GM18909 (cell line): ENCODE results near the gene MAML3.

Experiments used
- ATAC-seq: cut with Tn5 transposase; IDR thresholded peaks from one replicate; pipeline ENCODE4 v1.9.1; 2021; ENCODE audit warnings: mild to moderate bottlenecking; ENCODE audit not compliant: unreplicated experiment, poor library complexity

Gene MAML3

DNA sequence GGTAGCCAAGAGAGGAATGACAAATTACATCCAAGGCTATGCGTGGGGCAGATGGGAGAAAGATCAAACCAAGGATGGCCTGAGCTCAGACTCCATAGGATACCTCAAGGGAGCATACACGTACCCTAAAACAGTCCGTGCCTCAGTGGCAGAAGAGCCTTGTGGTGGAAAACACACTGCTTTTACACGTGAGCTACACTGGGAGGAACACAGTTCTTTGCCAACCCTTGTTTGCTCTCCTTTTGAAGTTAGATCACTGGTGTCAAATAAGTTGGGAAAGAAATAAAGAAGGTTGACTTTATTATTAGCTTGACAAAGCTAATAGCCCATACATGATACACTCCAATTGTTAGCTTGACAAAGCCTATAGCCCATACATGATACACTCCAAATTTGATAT lies 346.5 kb downstream of the MAML3 start:
- ATAC-seq, result no peak

DNA sequence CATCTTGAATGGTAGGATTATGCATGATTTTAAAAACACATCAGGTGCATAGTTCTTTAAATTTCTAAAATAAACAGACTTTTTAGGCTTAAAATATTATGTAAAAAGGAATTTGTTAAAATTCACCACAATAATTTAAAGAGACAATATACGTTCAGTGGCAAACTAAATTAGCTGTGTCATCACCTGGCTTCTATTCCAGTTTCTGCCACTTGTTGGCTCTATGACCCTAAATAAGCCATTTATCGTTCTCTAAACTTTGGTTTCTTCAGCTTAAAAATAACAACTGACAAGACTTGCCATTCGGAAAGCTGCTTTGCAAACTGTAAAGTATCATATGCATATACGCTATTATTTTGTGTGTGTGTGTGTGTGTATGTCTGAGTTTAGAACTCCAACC lies 347.1 kb downstream of the MAML3 start:
- no peak for ATAC-seq

DNA sequence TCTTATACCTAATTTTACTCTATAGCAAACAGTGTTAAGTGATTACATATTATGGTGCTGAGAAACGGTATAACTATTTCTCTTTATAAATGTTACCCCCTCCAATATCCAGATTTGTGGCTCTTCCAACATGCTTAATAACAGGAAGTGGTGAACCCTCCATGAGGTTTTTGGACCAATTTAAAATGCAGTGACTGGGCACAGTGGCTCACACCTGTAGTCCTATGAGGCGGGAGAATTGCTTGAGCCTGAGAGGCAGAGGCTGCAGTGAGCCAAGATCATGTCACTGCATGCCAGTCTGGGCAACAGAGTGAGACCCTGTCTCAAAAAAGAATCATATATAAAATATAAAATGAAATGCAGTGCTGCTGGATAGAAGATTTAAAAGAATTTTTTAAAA lies 351.1 kb downstream of the MAML3 start:
- ATAC-seq, result no peak

DNA sequence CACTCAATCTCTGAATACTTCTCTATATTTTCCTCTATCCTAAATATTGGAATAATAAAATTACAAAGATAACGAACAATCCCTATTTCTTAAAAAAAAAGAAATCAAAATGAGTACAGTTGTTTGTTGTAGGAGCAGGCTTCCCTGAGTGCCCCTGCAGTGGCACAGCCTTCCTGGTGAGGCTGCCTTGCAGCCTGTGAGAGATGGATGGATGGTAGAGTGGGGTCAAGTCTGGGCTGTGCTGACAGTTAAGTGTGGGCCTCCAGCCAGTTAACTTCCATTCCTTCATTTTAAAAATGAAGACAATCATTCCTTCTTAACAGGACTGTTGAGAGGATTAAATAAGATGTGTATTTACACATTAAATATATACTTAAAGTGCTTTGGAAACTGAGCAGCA lies 351.5 kb downstream of the MAML3 start:
- no peak for ATAC-seq

DNA sequence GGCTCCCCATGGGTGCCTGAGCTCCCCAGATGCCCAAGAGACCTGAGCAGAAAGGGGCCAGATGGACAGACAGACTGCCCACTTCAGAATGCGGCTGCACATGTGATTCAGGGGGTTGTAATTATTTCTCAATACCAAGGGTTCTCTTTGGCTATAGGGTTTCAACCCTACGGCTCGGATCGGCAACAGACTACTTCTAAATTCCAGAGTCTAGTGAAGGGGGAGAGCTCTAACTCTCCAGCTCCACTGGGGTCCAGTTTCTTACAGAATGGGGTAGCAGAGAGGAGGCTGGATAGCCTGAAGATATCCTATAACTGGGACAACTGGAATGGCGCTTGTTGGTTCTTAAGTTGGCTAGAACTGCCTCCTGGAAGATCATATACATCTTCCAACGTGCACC lies 352.1 kb downstream of the MAML3 start:
- ATAC-seq, result no peak

DNA sequence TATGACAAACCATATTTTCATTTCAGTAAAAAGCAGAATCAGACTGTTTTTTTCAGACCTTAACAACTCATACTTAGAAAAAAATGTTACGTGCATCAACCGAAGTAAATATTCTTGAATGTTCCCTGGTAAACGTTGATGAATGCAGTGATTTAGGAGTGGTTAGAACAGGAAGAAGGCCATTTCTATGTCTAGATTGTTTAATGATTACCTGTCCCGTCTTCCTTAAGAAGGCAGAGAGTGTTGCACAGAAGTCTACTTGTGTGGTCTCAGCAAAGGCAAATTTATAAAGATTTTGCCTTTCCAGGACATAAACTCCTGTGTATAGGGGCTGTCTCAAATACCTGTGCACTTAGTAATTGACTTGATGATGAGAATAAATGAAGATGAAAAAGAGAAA lies 353.9 kb downstream of the MAML3 start:
- ATAC-seq, result no peak

DNA sequence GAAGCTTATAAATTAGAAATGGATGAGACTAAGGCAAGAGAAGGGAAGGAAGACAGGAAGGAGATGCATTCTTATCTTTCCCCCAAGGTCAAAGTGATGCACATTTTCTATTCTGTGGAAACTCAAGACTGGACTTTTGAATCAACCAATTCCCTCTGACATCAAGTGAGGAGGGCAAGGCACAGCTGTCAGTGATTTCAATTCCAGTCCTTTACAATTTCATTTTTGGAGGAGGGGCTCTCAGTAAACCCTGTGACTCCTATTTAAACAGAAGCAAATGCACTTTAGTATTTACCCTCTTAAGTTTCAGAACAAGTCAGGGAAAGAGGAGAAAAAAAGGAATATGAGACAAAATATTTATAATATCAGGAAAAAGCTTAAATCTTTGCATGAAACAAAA lies 354.4 kb downstream of the MAML3 start:
- ATAC-seq, result no peak

DNA sequence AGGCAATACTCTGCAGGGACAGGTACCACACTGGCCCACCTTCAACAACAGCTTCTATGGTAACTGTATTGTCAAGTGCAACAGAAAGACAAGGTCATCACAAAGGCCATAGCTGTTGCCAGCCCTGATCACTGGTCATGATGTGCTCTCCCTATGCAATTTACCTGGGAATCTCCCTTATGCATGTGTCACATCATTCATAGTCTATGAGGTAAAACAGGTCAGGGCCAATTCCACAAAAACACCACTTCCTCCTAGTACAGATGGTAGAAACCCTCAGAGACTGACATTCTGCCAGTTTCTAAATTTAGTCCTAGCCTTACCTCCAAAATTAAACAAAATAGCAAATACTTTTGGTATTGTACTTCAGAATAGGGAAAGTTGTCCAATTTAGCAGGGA lies 355.5 kb downstream of the MAML3 start:
- no peak for ATAC-seq

DNA sequence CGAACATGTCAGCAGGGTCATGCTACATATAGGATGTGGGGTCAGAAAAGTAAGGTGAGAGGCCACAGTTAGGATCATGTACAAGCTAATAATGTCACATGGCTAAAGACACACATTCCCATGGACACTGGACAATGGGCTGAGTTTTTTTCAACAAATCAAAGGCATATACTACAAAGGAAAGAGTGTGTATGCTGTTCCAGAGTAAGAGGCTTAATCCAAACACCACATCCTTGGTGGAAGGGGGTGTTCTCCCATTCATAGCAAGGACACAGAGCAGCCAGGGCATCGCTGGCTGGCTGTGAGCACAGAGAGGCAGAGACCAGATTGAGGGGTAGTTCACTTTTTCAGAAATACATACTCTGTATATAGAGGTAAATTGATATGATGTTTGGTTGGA lies 356.7 kb downstream of the MAML3 start:
- no peak for ATAC-seq

DNA sequence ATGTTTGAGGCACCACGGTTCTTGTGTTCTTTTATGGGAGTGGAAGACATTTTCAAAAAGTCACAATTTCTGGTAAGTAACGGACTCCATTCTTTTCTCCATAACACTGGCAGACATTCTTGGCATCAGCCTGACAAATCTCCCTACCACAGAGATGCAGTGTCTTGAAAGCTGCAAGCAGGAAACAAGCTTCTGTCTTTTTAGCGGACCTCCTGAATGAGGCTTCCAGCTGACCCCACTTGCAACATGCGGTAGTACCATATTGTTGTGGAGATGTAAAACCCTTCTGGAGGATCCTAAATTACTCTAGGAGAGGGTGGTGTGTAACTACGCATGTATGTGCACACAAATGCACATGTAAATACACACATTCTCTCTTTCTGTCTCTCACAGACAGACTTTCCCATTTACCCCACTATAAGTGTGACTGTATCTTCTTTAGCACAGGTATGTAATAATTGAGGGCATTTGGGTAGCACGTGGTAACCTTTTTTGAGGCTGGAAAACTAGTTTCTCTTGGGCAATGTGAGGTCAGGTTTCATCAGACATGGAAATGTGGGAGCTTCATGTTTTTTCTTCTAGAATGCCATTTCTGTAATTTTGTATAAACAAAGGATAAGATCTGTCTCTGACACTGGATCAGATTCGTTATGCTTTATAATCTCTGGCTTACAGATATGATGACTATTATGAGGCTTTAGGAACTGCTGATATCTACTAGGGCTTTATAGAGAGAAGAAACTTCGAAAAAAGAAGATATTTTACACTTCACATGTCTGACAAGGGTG lies 358.3 kb downstream of the MAML3 start:
- ATAC-seq, result no peak

DNA sequence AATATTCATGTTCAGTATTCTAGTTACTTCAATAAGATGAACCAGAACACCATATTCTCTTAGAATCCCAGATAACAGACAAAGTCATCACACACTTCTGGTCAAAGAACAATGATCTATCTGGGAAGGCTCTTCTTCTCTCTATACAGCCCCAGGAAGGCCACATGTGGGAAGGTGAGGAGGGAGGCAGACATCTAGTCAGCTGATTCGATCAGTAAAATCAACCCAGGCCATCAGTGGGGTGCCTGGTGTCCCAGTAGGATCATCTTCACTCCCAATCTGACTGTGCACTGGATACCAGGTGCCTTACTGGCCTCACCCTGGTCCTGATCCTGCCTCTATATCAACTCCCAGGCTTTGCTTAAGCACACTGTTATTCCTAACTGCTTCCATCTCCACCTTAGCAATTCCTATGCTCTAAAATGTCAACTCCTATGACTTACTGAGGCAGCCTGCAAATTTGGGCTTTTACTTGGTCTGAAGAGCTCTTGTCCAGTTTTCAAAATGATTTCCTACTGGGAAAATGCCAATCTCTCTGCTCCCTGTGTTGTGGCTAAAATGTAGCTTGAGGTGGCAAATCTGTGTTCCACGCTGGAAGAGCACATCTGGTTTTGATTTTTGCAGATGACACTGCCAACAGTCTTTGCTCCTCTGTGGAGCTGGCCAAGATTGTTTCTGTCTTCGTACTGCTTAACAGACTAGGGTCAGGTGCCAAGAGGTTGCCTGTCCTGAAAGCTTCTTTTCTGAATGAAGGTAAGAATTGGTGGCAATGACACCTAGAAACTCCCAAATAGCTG lies 359.6 kb downstream of the MAML3 start:
- ATAC-seq, result no peak

DNA sequence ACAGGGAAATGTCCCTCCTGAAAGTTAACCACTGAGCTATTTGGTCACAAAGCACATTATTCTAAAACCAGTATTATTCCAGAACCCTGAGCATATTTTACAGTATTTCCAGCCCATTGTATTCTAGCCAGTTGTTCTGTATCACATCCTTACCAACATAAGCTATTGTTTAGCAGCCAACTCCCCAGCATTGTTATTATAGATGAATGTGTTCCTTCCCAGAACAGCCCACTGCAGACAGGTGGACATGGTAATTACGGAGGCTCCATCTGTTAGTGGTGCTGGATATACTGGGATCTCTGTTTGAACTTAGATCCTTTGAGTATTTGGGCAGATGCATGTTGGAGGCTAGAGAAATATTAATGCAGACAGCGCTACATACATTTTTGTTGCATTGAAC lies 362.3 kb downstream of the MAML3 start:
- no peak for ATAC-seq

DNA sequence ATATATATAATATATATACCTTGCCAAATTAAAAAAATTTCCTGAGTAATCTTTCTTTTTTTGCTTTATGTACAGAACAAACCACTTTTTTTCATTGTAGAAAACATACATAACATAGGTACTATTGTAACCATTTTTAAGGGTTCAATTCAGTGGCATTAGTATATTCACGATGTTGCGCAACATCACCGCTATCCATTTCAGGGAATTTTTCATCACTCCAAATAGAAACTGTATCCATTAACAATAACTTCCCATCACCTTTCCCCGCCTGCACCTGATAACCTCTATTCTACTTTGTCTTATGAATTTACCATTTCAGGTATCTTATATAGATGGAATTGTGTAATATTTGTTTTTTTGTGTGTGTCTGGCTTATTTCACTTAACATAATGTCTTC lies 363.7 kb downstream of the MAML3 start:
- no peak for ATAC-seq

DNA sequence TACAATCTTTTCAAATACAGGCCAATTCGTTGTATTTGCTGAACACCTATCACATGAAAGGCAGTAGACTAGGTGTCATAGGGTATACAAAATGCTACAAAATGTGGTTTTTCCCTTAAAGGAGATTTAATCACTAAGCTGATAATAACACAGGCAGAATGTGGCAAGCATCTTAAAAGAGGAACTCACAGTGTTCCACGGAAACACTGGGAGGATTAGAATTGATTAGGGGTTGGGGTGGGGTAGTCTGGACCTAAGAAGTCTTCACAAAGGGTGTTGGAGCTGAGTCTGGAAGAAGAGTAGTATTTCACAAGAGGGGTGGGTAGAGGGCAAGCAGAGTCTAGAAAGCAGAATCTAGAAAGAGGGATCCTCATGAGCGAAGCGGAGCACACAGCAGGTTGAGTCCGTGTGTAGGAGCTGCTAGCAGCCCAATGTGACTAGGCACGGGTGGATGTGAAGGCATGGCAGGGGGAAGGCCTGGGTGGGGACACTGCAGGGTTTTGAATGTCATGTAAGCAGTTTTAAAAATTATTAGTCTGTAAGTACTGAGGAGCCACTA lies 364.8 kb downstream of the MAML3 start:
- no peak for ATAC-seq

DNA sequence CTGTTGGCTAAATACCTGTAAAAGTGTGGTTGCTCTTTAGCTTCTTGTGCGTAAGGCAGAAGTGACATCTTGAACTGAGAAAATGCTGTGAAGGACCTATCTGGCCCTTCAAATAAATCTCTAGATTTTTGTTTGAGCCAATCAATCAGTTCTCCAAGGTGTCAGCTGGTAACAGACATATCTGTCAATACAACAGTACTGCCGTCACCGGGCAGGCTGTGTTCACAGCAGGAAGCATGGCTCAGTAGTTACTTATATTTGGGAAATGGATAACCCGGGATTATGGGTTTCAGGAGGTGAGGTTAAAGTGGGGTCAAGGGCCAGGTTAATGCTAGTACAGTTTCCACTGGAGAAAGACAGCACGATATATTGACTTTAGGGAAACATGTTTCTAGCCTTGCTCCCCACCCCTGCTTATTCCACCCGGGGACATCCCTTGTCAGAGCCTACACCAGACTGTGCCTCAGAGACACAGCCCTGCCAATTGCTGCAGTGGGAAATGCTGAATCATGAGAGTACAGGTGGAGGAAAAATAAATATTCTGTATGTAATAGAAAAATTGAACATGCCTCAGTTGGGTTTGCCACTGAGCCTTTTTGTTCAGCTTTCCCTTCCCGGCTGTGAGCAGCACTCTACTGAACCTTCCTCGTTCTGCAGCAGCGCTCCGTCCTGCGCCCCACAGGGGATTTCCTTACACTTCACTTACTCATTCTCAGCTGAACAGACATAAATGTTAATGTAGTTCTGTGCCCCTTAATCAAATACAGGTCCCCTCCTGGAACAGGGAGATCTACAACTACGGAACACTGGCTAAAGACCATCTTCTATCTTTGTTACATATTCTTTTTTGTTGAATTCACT lies 367.3 kb downstream of the MAML3 start:
- ATAC-seq, result no peak

DNA sequence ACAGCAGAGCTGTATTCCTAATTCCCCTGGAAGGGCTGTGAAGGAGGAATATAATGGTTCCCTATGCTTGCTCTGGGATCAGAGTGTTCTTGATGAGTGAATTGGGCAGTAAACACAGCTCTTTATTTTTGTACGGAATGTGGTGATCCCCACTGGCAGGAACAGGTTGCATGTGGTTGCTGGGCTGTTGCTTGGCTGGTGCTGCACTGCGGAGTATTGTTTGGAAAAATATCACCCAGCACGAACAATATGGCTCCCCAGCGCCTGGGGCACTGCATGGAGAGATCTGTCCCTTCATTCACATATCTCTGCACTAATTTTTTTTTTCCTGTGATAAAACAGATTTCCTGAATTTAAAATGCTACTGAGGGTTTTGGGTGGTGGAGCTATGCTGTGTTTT lies 368.6 kb downstream of the MAML3 start:
- ATAC-seq, result no peak

DNA sequence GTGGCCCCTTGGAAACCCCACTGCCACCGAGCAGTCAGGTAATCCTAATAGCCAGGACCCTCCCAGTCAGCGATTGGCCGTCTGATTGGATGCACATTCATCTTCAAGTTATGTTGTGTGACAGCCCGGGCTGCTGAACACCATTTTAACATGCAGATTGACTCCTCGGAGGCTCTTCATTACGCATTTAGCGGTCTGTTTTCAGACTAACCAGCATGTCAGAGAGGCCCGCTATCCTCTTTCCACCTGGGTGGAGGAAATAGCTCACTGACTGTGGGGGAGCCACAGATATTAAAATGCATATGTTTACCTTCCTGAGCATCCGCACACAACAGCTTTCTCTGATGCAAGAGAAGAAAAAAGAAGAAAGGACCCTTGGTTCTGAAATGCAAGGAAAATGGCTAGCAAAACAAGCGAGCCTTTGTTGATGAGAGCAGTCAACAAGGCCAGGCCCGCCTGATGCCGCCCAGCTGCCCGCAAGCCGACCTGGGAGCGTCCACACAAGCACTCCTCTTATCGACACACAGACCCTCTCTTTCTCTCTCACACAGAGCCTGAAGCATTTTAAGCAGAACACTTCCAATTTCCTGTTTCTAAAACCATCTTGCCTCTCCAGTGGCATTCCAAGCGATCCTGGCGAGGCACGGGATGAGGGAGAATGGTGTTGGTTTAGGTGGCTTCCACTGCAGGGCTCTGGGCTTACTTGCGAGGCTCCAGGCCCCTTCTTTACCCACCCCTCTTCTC lies 370.1 kb downstream of the MAML3 start:
- ATAC-seq, result no peak

DNA sequence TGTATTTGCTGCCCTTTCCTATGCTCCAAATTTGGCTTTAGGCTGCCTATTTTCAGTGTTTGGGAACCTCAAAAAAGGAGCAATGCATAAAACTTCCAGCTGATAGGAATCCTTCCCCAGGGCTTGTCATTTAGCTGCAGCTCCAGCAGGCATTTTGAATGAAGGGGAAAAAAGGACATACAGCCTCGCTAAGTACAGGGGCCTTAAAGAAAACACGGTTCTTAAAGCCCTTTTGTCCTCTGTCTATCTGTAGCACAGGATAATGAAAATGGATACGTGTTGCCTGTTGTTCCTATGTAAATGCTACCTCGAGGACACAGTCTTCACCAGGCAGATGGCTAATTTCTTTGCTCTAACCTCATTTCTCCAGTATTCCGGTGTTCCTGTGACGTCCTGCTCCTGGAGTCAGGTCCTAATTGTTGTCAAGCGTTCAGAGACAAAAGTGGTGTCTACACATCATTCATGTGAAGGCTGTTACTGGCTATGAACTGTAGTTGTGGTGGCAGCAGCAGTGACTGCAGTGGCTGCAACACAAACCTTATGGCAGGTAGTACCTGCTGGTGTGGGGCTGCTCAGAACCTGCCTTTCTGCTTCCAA lies 371.0 kb downstream of the MAML3 start:
- no peak for ATAC-seq

DNA sequence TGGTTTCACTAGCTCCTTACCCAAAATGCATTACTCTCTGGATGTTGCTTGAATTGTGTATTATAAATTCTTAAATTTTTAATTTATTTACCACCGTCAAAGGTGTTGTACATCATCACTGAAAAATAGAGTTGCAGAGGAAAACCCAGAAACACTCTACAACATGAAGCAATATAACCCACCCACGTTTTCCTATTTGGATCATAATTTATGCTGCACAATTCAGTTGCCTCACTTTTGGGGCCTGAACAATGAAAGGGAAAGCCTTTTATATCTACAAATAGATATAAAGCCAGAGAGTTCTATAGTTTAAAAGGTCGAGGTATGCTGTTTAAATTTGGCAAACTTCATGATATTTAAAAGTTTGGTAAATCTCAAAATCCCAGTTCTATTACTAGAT lies 372.9 kb downstream of the MAML3 start:
- ATAC-seq, result no peak

DNA sequence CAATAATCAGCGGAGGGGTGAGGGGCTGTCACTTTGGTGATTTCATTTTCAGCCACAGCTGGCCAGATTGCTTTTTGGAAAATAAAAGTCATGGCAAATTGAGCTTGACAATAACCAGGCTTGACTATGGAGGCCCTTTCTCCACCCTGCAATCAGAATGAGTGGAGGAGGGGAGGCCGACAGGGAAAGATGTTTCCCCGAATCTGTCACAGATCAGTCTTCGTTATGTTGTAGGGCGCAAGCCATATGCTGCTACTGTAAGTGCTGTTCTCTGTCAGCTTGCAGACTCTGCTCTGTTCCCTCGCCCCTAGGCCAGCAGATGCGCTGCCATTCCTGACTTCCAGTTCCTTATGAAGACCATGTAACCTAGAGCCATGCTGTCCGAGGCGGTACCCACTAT lies 374.3 kb downstream of the MAML3 start:
- ATAC-seq, result no peak
